GM21360 (cell line): ENCODE measurements around the gene PTGDR.

ENCODE experiments used
- ATAC-seq: cut with Tn5 transposase; IDR thresholded peaks from one replicate; pipeline ENCODE4 v1.9.1; 2021; ENCODE audit warnings: mild to moderate bottlenecking, moderate library complexity; ENCODE audit not compliant: unreplicated experiment

The PTGDR gene

GRCh38 chr14:52267501-52268278 lies at the start of gene PTGDR:
Gene PTGDR (plus strand): TSS chr14:52267698. CDS start chr14:52267815, 117 bp downstream.
- no peak for ATAC-seq

DNA sequence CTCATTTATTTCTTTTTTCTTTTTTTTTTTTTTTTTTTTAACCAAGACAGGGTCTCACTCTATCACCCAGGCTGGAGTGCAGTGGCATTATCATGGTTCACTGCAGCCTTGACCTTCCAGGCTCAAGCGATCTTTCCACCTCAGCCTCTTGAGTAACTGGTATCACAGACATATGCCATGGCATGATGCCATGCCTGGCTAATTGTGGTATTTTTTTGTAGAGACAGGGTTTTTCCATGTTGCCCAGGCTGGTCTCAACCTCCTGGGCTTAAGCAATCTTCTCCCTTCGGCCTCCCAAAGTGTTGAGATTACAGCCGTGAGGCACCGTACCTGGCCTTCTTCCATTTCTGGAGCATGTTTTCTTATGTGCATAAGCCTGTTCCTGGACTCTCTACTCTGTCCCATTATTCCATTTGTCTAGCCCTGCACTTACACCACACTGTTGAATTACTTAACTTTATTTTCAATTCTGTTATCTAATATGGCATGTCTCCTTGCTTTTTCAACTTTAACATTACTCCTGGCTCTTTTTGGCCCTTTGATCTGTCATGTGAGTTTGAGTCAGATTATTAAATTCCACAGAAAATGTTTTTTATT lies 47.9 kb upstream of the PTGDR start:
- ATAC-seq, result no peak

DNA sequence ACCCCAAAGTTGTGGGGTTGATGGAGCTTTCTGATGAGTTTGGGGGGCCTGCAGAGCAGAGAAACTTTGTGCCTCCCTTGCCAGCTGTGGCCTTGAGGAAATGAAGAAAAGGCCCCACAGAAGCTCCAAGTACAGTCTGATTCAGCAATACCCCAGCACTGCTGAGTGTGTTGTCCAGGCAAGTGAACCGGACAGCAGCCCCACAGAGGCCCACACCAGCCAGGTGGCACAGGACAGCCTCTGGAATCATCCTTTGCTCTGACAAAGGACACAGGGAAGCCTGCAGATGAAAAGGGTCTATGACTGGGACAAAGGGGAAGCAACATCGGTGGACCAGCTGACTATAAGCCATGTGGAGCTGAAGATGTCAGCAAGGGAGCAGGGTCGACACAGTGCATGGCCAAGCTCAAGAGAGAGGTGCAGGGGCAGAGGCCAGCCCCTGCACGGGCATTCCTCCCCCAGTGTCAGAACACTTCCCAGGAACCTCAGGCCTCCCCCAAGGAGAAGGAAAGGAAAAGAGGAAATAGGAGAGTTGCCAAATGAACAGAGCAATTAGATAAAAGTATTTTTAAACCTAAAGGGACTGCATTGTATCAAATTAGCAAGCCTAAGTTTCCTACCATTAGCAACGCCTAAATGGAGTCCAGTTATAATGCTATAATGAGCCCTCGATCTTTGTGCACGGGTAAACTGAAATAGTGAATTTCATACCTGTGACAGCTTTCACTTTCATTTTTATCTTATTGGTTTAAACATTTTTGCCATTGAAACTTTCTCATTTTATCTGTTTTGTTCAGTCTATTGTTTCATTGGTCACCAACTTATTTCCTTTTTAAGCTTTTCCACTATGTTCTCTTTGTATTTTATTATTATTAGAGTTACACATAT lies 46.3 kb upstream of the PTGDR start:
- no peak for ATAC-seq

- ATAC-seq, result no peak
Observed at GRCh38 chr14:52222901-52223300, 44.6 kb upstream of the PTGDR start.

- ATAC-seq, result no peak
Observed at GRCh38 chr14:52227619-52228222, 39.8 kb upstream of the PTGDR start.

DNA sequence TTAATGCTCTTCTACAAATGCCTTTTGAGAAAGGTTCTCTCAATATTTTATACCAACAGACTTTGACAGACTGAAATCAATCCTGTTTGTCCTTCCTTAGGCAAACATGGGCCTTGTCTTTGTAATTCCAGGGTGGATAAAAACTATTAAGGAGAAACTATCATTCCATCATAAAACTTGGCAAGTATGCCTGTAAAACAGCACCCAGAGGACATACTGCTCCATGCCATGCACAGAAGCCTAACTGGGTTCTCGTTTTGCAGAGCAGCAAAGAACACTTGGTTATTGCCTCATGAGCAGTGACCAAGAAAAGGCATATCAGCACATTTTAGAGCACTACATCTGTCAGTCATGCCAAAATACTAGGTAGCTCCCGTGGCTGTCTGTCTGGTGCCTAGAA lies 33.8 kb upstream of the PTGDR start:
- ATAC-seq, result no peak

- ATAC-seq, result no peak
Observed at GRCh38 chr14:52235434-52235833, 32.1 kb upstream of the PTGDR start.

DNA sequence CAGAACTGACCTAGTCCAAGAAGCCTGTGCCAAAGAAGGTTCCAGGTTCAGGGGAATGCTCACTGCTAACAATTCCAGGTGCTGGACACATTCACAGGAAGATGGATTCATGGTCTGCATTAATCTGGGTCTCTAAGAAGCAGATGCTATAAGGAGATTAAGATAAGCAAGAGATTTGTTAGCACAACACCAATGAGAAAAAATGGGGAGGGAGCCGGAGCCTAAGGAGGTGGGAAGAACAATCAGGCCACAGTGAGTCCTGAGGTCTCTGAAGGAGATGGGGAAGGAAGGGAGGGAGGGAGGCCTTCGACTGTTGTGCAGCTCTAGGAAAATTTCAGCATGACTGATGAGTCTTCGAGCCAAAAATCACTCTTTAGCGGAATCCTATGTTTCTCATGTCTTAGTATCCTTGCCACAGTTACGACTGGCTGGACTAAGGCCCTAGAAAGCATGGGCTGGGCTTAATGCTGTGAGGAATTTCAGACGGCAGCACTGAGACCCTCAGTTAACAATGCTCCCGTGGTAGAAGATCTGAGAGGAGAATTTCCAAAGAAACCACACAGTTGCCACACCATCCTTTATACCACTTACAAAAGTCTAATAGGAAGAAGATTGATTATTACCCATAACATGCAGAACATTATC lies 31.5 kb upstream of the PTGDR start:
- ATAC-seq, result no peak

DNA sequence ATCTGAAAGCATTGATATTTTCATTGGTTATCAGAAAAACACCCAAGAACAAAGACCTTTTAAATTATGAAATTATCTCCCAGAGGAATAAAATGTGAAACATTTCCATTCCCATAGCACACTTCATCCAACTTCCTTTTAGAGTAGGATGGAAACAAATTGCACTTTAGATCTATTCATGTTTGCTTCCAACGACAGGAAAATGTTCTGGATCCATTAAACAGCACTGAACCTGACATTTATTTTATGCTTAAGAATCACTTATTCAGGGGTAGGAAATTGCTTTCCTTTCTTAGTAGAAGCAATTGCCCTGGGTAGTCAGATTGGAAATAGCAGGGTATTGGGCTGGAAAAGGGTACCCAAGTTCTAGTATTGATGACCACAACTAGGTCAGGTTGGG lies 28.8 kb upstream of the PTGDR start:
- no peak for ATAC-seq

- ATAC-seq, result no peak
Observed at GRCh38 chr14:52240623-52241022, 26.9 kb upstream of the PTGDR start.

DNA sequence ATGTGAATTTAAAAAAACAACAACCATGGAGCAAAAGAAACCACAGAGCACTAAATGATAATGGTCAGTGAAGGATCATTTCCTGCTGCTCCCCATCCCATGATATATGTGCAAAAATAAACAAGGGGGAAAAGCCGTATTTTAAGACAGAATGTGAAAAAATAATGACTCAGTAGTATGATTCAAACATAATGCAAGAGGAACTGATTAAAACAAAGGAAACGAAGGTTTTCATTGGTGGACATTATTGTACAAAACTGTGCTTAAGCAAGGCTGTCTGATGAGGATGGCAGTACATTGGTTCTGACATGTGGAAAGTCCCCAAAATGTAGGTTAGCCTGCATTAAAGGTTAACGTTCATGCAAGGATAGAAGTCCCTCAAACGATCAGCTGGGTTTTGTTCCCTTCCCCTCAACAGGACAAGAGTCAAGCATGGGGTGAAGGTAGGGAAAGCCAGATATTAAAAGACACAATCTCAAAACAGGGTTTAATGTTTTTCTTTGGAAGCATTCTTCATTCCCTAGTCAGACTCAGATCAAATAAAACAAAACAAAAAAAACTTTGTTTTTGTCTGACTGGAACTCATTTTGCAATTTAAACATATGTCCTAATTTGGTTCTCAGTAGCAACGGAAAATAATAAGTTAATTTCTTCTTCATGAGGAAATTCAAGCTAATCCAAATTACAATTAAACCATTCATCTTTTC lies 26.3 kb upstream of the PTGDR start:
- ATAC-seq, result no peak

DNA sequence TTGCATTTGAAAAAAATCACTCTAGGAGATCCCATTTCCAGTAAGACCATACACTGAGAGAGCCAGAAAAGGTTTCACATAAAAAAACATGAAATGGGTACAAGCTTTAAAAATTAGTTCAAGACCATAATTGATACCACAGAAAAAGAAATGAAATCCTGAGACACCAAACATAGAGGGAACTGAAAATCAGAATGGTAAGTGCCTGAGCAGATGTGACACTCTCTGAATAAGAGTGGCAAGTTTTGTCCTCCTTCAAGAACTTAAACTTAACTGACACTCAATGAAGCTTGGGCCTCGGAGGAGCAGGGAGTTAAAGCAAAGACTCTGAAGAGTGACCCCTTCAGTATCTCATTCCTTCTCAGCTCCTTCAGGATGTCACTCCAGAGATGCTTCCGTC lies 23.2 kb upstream of the PTGDR start:
- peak; percentile 62 for ATAC-seq

GRCh38 chr14:52244997-52245396 lies 22.5 kb upstream of the PTGDR start:
- peak; percentile 45 for ATAC-seq

DNA sequence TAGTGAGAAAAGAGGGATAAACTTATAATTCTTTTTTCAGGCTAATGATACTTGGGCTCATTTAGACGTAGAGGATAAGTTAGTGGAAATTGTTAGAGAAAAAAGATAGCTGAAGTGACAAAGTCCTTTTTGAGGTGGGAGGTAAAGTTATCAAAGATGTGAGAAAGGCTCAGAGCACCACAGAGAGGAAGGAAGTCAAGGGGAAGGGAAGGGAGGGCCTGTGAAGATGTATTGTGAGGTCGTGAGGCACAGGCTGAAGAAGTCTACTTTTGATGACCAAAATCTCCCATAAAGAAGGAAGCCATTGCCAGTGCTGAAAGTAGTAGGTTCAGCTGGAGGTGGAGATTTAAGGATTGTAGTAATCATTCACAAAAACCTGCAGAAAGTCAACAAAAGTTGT lies 19.4 kb upstream of the PTGDR start:
- no peak for ATAC-seq

- no peak for ATAC-seq
Observed at GRCh38 chr14:52251724-52252123, 15.8 kb upstream of the PTGDR start.

GRCh38 chr14:52253503-52253902 lies 14.0 kb upstream of the PTGDR start:
- no peak for ATAC-seq

GRCh38 chr14:52254086-52254485 lies 13.4 kb upstream of the PTGDR start:
- ATAC-seq, result no peak

DNA sequence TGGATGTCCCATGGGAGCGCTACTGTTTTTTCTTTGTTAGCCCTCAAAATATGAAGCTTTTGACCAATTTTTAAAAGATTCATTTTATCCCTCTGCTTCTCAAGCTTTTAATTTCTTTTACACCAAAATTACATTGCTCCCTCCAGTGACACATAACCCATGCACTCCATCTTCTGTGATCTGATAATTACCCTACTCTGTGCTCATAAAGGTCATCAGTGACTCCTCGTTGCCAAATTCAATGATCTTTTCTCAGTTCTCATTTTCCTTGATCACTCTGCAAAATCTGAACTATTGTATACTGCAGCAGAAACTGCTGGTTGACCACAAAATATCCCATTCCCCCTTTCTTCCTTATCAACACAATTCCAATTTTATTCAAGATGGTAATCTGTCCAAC lies 8.7 kb upstream of the PTGDR start:
- ATAC-seq, result no peak

GRCh38 chr14:52259434-52259833 lies 8.1 kb upstream of the PTGDR start:
- ATAC-seq, result no peak

DNA sequence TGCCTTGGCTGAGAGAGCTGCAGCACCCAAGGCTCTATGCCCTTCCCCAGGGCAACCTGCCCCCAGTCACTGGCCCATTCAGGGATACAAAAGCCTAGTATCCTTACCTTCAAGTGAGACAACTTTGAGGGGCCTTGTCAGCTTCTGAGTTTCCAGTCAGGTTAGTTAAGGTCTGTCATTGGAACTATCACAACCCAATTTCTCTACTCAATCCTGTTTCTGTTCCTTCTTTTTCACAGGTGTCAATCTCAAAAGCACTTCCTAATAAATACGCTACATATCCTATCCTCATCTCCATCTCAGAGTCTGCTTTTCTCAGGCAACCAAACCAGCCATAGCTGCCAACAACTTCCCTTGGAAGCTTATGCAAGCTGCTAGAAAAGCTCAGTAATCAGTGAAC lies 4.9 kb upstream of the PTGDR start:
- no peak for ATAC-seq
